Stimulated activated naive CD4-positive, alpha-beta T cell treated with Interleukin-2 at 50 U/mL for 16 hours (primary cell): ENCODE measurements around the gene ZNF783.

ENCODE experiments used
- DNase-seq: peaks from one replicate; lab custom pipeline; 2025; lab: John Stamatoyannopoulos, UW

ZNF783 gene

DNA sequence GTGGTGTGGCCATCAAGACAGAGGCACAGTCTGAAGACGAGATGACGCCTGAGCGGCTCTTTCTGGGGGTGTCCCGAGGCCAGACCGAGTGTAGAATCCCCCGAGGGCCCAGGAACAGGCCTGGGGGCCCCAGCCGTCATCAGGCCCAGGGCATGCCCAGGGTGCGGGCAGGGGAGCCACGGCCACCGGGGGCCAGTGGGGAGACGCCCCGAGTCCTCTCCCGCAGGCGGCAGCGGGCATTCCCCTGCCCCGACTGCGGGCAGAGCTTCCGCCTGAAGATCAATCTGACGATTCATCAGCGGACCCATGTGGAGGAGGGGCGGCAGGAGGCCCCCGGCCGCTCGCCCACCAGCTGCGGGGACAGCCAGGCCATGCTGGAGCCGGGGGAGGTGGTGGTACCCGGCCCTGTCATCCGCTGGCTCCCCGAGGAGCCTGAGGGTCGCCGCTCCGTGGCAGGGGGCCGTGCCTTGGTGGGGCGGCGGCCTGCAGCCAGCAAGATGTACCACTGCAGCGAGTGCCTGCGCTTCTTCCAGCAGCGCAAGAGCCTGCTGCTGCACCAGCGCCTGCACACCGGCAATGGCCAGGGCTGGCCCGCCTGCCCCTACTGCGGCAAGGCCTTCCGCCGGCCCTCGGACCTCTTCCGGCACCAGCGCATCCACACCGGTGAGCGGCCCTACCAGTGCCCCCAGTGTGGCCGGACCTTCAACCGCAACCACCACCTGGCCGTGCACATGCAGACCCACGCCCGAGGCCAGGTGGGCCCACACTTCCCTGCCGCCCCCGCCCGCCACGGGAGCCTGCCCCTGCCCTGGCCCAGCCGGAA, 19.7 kb downstream of the ZNF783 start:
- DNase-seq = no peak

DNA sequence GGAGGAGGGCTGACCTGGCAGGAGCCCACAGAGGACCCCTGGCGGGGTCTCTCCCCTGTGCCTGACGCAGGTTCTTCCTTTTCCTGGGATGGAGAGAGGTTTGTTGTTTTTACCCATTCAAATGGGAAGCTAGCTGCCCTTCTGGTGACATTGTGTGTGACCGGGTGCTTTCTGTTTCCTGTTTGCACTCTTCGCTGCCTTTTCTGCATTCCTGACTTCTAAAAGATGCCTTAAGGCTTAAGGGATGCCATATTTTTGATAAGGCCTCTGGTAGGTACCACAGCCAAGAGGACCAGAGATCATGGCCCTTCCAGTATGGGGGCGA, 20.3 kb downstream of the ZNF783 start:
- no peak for DNase-seq

GRCh38 chr7:149283321-149283720, 21.3 kb downstream of the ZNF783 start:
- DNase-seq = no peak

- DNase-seq = peak; percentile 9
Observed at GRCh38 chr7:149284343-149284742, 22.3 kb downstream of the ZNF783 start.

DNA sequence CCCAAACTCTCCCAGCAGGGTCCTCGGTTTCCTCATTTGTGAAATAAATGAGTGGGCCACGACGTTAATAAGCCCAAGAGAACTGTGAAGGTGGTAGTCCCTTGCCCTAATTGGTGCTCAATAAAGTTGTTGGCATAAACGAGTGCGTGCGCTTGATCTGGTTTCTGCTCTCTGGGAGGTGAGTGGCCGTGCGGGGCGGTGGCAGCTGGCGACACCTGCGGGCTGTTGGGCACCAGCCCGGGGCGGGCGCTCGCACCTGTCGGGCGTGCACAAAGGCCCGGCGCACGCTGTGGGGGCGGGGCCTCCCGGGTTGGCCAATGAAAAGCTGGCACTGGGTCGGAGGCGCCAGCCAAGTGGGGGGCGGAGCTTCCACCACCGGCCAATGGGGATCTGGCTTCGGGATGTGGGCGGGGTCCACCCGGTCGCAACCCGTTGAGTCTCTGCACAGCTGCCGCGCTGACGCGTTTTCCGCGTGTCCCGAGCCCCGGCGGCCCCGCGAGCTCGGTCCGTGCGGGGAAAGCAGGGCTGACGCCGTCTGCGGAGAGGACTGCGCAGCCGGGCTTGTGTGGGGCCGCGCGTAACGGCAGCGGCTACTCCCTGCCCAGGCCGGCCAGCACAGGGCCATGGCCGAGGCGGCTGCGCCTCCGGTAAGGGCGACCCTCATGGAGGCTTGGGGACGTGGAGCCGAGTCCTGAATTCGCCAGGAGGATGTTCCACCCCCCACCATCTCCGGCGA, 23.0 kb downstream of the ZNF783 start:
- DNase-seq = peak; percentile 98

DNA sequence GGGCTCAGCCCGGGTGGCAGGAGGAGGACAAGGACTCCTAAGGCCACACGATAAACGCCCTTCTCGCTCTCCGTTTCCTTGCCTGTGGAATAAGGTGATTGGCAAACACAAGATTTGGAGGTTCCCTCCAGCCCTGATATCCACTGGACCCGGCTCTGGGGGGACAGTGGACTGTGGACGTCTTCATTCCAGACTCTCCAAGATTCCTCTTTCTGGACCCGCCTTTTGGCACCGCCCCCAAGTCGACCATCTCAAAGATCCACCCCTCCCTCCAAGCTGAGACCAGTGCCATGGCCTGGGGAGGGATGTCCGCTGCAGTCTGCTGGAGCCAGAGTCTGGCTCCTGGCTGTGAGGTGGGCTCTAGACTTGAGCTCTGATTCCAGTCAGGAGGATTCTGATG, 23.6 kb downstream of the ZNF783 start:
- no peak for DNase-seq

- DNase-seq = no peak
Observed at GRCh38 chr7:149286811-149287400, 24.9 kb downstream of the ZNF783 start.

DNA sequence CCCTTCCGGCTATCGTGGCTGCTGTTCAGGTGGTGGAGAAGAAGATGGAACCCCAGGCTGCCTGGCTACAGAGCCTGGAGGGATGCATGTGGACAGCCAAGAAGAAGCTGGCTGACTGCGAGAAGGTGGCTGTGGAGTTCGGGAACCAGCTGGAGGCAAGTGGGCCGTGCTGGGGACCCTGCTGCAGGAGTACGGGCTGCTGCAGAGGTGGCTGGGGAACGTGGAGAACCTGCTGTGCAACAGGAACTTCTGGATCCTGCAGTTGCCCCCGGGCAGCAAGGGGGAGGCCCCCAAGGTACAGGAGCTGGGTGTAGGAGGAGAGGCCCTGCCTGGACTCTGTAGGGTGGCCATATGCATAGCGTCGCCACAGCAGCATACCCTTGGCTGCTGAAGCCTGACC, 25.6 kb downstream of the ZNF783 start:
- DNase-seq = no peak

- no peak for DNase-seq
Observed at GRCh38 chr7:149289262-149289661, 27.3 kb downstream of the ZNF783 start.

DNA sequence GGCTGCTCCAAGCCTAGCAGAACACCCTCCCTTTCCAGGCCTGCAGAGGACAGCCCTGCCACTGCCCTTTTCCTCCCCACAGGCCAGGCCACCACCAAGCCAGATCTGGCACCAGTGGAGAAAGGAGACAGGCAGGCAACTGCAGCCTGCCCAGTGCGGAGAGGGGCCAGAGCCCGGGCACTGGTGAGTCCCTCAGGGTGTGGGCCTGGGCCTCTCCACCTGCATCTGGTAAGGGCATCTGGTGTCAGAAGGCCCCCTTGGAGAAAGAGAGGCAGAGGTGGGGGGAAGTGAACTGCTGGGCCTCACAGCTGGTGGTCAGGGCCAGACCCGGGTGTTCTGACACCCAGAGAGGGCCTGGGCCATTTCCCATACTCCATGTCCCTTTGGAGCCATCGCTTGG, 27.9 kb downstream of the ZNF783 start:
- no peak for DNase-seq

- no peak for DNase-seq
Observed at GRCh38 chr7:149291036-149291780, 29.2 kb downstream of the ZNF783 start.

- no peak for DNase-seq
Observed at GRCh38 chr7:149291781-149292461, 29.9 kb downstream of the ZNF783 start.

- DNase-seq = no peak
Observed at GRCh38 chr7:149292462-149292823, 30.4 kb downstream of the ZNF783 start.

GRCh38 chr7:149293338-149293737, 31.3 kb downstream of the ZNF783 start:
- DNase-seq = no peak

DNA sequence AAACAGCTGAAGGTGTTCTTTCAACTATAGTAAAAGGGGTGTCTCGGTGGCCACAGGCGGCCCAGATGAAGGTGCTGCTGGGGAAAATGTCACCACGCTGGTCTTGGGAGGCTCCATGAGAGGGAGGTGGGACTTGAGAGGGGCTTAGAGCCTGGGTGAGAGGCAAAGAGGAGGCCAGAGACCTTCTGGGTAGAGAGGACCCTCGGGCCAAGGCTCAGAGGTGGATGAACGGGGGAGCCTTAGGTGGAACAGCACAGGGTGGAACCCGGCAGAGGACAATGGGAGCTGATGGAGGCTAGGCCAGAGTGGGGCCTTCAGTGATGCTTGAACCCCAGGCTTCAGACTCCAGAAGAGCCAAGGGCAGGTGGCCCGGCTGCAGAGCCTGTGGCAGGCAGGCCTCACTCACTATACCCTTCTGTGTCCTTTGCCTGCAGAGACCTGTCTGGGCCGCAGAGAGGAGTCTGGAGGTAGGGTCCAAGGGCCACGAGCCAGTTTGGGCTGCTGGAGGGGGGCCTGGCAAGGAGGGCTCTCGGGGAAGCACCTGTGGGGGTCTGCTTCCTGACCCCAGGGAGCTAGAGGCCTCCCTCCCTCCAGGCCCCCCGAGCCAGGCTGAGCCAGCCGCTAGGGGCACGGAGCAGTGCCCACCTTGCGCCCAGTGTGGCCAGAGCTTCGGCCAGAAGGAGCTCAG, 32.1 kb downstream of the ZNF783 start:
- DNase-seq = no peak

DNA sequence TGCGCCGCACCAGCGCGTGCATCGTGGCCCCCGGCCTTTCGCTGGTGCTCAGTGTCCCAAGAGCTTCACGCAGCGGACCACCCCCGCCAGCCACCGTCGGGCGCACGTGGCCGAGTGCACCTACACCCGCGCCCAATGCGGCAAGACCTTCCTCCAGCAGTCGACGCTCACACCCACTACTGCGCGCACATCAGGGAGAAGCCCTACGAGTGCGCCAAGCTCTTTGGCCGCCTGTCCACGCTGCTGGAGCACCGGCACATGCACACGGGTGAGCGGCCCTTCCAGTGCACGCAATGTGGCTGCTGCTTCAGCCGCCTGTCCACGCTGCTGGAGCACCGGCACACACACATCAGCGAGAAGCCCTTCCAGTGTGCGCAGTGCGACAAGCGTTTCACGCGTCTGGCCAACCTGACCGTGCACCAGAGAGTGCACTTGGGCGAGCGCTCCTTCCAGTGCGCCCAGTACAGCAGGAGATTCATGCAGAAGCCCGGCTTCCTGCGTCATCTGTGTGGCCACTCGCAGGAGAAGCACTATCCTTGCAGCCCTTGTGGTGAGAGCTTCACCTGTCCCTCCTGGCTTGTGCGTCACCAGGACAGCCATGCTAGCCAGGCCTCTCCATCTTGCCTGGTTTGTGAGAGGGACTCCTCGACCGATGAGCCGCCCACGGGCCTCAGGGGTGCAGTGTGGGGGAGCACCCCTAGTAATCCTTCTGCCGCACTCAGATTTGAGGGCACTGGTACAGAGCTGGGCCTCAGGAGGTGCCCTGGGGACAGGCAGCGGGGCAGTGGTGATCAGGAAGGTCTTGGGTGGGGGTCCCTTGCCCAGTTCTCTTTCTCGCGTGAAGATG, 32.9 kb downstream of the ZNF783 start:
- DNase-seq = no peak

DNA sequence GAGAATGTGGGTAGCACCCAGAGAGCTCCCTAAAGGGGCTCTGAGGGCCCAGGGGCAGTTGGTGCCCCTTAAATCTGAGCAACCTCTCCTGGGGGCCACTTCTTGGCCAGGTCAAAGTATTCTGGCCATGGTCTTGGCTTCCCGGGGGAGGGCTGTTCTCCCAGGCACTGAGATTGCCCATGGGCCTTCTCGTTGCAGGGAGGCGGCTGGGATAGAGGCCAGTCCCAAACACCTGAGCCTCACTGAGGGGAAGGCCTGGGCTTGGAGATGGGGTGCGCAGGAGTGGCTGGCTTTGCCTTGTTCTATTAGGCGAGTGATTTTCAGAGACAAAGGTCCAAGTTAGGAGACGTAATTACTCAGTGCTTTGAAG, 33.5 kb downstream of the ZNF783 start:
- no peak for DNase-seq

DNA sequence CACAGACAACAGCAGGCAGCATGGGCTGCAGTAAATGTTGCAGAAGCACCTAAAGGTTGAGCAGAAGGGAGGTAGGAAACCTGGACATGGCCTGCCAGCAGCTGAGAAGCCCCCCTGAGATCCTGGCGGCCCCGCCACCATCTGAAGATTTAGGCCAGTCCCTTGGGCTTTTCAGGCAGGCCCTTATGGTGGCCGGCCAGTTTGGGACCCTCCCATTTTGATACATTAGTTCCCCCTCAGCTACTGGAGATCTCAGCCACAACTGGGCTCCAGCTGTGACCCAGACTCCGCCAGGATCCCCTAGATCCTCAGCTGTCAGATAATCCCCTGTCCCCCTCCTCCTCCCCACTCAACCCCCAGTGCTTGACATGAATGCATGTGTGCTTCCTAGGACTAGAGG, 34.4 kb downstream of the ZNF783 start:
- DNase-seq = no peak

DNA sequence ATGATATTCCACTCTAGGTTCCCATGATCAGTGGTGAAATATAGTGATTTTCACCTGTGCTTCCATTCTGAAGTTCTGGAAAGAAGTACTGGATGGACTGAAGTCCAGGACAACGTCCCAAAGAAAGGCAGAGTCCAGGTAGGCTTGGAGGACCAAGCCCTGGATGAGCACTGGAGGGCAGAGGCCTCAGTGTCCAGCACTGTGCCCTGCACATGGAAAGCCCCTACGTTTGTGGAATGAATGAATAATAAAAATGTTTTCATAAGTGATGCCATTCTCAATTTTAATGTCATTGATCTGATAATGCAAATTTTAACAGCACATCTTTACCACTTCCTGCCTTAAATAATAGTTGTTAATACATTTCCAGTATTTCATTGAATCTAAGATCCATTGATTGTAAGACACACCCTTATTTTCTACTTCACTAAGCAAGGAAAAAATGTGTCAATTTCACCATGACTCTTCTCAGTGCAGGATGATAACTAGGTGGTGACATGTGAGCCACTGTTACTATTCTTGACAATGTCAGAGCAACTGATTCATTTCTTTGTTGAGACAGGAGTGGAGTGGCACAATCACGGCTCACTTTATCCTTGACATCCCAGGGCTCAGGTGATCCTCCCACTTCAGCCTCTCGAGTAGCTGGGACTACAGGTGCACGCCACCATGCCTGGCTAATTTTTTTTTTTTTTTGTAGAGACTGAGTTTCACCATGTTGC, 35.2 kb downstream of the ZNF783 start:
- no peak for DNase-seq
